Middle frontal gyrus (tissue), 1 donor: Measurements from ENCODE around the gene MS4A4A.
"Not testable (repeated sequence)": the region's sequence is repeated elsewhere in the genome, so short reads cannot be mapped to it uniquely, and the experiment has no call there.

Experiments used
- DNase-seq: peaks from one replicate; pipeline ENCODE4 v3.0.0-alpha.2; 2015; ENCODE audit warnings: low spot score; ENCODE audit errors: extremely low spot score

Gene MS4A4A

GRCh38 chr11:60280412-60280811 is at the start of gene MS4A4A:
TSS of gene MS4A4A (plus strand) at chr11:60280666. CDS start at chr11:60280676, 10 bp downstream.
- no peak for DNase-seq

GRCh38 chr11:60230681-60231080 is 49.8 kb upstream of the MS4A4A start:
- DNase-seq: no peak

GRCh38 chr11:60235321-60235720 is 45.1 kb upstream of the MS4A4A start:
- DNase-seq: no peak

- no peak for DNase-seq
Measured at GRCh38 chr11:60240662-60241061, 39.8 kb upstream of the MS4A4A start.

- no peak for DNase-seq
Measured at GRCh38 chr11:60241786-60242185, 38.7 kb upstream of the MS4A4A start.

- DNase-seq: no peak
Measured at GRCh38 chr11:60242740-60243239, 37.7 kb upstream of the MS4A4A start, which contains the start of gene MS4A4E. TSS of gene MS4A4E (minus strand) at chr11:60243137. CDS start at chr11:60230055, 13,082 bp downstream.

- DNase-seq: peak; percentile 8
Measured at GRCh38 chr11:60251485-60252212, 28.8 kb upstream of the MS4A4A start.

- no peak for DNase-seq
Measured at GRCh38 chr11:60252213-60253108, 28.0 kb upstream of the MS4A4A start.

GRCh38 chr11:60257956-60258722 is 22.3 kb upstream of the MS4A4A start:
- no peak for DNase-seq

- DNase-seq: no peak
Measured at GRCh38 chr11:60261014-60261413, 19.5 kb upstream of the MS4A4A start.

- DNase-seq: no peak
Measured at GRCh38 chr11:60263402-60263801, 17.1 kb upstream of the MS4A4A start.

GRCh38 chr11:60264644-60265043 is 15.8 kb upstream of the MS4A4A start:
- no peak for DNase-seq

GRCh38 chr11:60265373-60266214 is 14.9 kb upstream of the MS4A4A start:
- peak; percentile 17 for DNase-seq

- no peak for DNase-seq
Measured at GRCh38 chr11:60274416-60274815, 6.0 kb upstream of the MS4A4A start.

GRCh38 chr11:60281485-60281884 is 1.0 kb downstream of the MS4A4A start:
- DNase-seq: no peak

GRCh38 chr11:60282286-60282685 is 1.8 kb downstream of the MS4A4A start:
- no peak for DNase-seq

- DNase-seq: not testable (repeated sequence)
Measured at GRCh38 chr11:60285411-60286126, 5.1 kb downstream of the MS4A4A start.

GRCh38 chr11:60288531-60288930 is 8.1 kb downstream of the MS4A4A start:
- DNase-seq: no peak

GRCh38 chr11:60292145-60292544 is 11.7 kb downstream of the MS4A4A start:
- DNase-seq: no peak

GRCh38 chr11:60301178-60301577 is 20.7 kb downstream of the MS4A4A start:
- DNase-seq: no peak
